Measurements from ENCODE around the gene NUP210L.

The NUP210L gene

GRCh38 chr1:153963030-153963849, 191.6 kb downstream of the NUP210L start, which contains the start of gene SLC39A1:
SLC39A1 (minus strand) TSS chr1:153963537; CDS start chr1:153962715, 822 bp downstream.
- DNase-seq (ENCODE audit: extremely low spot score): peak; percentile 91
- ChIA-PET CTCF (interaction anchor here (0.8 to 4.3 kb wide), 15 partner anchors 8 to 611 kb away, joined by 3 to 23 read pairs (median 4); partner anchors contain the start of genes DENND4B, JTB, RAB13 and RPS27), POLR2A (interaction anchor here (1.1 to 2.1 kb wide), 6 partner anchors 10 to 27 kb away, joined by 3 to 14 read pairs (median 4); partner anchors contain the start of genes DENND4B, JTB, RAB13 and RPS27)
- TF ChIP-seq CTCF (IDR thresholded peaks at IDR 0.05; ENCODE audit: control extremely low read depth, extremely low read depth, low read depth, missing control alignments): no peak

- DNase-seq (ENCODE audit: extremely low spot score): no peak
- ChIA-PET CTCF (interaction anchor here (0.7 to 4.3 kb wide), 11 partner anchors 12 to 452 kb away, joined by 3 to 23 read pairs (median 4); partner anchors contain the start of genes DENND4B and RAB13), POLR2A (interaction anchor here (1.1 to 2.1 kb wide), 6 partner anchors 9 to 28 kb away, joined by 3 to 14 read pairs (median 4); partner anchors contain the start of genes DENND4B, JTB, RAB13 and RPS27)
- no peak for TF ChIP-seq CTCF (IDR thresholded peaks at IDR 0.05; ENCODE audit: control extremely low read depth, extremely low read depth, low read depth, missing control alignments)
These were observed 192.5 kb downstream of the NUP210L start for GRCh38 chr1:153962088-153963029.

GRCh38 chr1:153961421-153961820, 193.5 kb downstream of the NUP210L start:
- ChIA-PET POLR2A (interaction anchor here (2.1 kb wide), 1 partner anchor 29 kb away, joined by 5 read pairs; the partner anchor contains the start of gene RPS27), CTCF (interaction anchor here (1.4 to 4.3 kb wide), 3 partner anchors 15 to 165 kb away, joined by 4 to 23 read pairs (median 8); partner anchors contain the start of gene DENND4B)
- DNase-seq (ENCODE audit: extremely low spot score): no peak
- TF ChIP-seq CTCF (IDR thresholded peaks at IDR 0.05; ENCODE audit: control extremely low read depth, extremely low read depth, low read depth, missing control alignments): no peak

- no peak for DNase-seq (ENCODE audit: extremely low spot score)
- TF ChIP-seq CTCF (IDR thresholded peaks at IDR 0.05; ENCODE audit: control extremely low read depth, extremely low read depth, low read depth, missing control alignments): no peak
- POLR2A ChIA-PET: interaction anchor here (0.7 kb wide), 1 partner anchor 40 kb away, joined by 3 read pairs; no protein-coding TSS in a partner anchor
- CTCF ChIA-PET: interaction anchor here (0.8 kb wide), 1 partner anchor 26 kb away, joined by 3 read pairs; the partner anchor contains the start of gene RAB13
These were observed 194.7 kb downstream of the NUP210L start for GRCh38 chr1:153960206-153960605.

- no peak for DNase-seq (ENCODE audit: extremely low spot score)
- TF ChIP-seq CTCF (IDR thresholded peaks at IDR 0.05; ENCODE audit: control extremely low read depth, extremely low read depth, low read depth, missing control alignments): no peak
- CTCF ChIA-PET: interaction anchor here (0.7 to 2.9 kb wide), 4 partner anchors 7 to 163 kb away, joined by 3 to 13 read pairs (median 4); partner anchors contain the start of genes CREB3L4 and RAB13
- POLR2A ChIA-PET: interaction anchor here (1.0 to 1.7 kb wide), 3 partner anchors 8 to 32 kb away, joined by 4 to 9 read pairs (median 4); partner anchors contain the start of genes CREB3L4 and DENND4B
These were observed 195.4 kb downstream of the NUP210L start for GRCh38 chr1:153959454-153959853.
